Measurements from ENCODE around the gene RPS6KL1.

RPS6KL1 gene

GRCh38 chr14:74882103-74882920, 40.7 kb downstream of the RPS6KL1 start:
- no peak for TF ChIP-seq ZNF274 (IDR thresholded peaks at IDR 0.05; ENCODE audit: low read depth, low read length)
- H3K4me3 ChIP-seq (ENCODE audit: low read length) = peak overlapping the region; percentile 97

DNA sequence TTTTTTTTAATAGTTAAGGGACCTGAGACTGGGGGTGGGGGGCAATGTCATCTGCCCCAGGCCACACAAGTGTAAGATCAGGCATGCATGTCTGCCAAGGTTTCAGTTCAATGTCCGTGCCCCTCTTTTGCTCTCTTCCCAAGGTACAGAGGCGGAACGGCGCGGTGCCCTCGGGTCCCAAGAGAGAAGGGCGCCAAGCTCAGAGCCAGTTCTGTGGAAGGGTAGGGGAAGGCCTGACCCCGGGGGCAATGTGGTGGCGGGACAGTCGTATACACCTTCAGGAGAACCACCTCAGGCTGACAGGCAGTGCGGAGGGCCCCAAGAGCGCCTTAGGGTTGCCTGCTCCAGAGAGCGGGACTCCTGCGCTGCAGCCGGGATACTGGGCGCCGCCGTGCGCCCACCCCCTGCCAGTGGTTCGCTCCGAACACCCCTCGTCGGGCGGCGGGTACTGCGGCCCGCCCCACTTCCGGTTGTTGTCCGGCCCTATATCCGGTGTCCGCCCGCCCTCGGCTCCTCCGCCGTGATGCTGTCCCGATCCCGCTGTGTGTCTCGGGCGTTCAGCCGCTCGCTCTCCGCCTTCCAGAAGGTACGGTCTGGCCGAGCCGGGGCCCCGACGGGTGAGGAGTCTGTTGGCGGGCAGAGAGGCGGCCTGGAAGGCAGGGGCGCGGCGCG, 41.5 kb downstream of the RPS6KL1 start, which contains the start of gene DLST:
Gene DLST, plus strand, starts transcription at position 486 of the 672 bp plus-strand sequence. Its CDS starts 38 bp downstream, at position 524.
- no peak for TF ChIP-seq ZNF274 (IDR thresholded peaks at IDR 0.05; ENCODE audit: low read depth, low read length)
- H3K4me3 ChIP-seq (ENCODE audit: low read length) = peak within 1 kb of the TSS; percentile 97

GRCh38 chr14:74879427-74880182, 43.5 kb downstream of the RPS6KL1 start:
- no peak for TF ChIP-seq ZNF274 (IDR thresholded peaks at IDR 0.05; ENCODE audit: low read depth, low read length)
- no peak overlapping the region for H3K4me3 ChIP-seq (ENCODE audit: low read length)

- TF ChIP-seq ZNF274 (IDR thresholded peaks at IDR 0.05; ENCODE audit: low read depth, low read length) = no peak
- H3K4me3 ChIP-seq (ENCODE audit: low read length) = no peak within 1 kb of the TSS
Observed at GRCh38 chr14:74875941-74876913, 46.8 kb downstream of the RPS6KL1 start, which contains the start of gene PROX2. PROX2 (minus strand) TSS chr14:74876145; CDS start chr14:74863834, 12,311 bp downstream.

DNA sequence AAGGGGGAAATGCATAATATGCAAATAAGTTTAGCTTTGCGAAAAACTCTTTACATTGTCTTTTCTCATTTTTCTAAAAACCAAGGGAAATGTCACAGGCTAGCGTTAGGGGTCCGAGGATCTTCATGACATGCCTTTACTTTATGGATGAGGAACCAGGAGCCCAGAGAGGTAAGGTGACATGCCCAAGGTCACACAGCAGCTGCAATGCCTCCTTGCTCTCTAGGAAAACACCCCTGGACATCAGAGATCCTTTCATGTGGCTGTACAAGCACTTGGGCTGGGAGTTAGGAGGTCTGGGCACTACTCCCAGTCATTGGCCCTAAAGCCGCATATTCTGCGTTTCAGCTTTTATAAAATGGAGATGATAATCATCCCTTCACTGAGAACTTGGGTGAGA, 47.9 kb downstream of the RPS6KL1 start:
- TF ChIP-seq ZNF274 (IDR thresholded peaks at IDR 0.05; ENCODE audit: low read depth, low read length) = no peak

GRCh38 chr14:74871819-74872218, 51.2 kb downstream of the RPS6KL1 start:
- TF ChIP-seq ZNF274 (IDR thresholded peaks at IDR 0.05; ENCODE audit: low read depth, low read length) = no peak
- no peak overlapping the region for H3K4me3 ChIP-seq (ENCODE audit: low read length)

More for the DNA sequence above, 47.9 kb downstream of the RPS6KL1 start:
- no peak overlapping the region for H3K4me3 ChIP-seq (ENCODE audit: low read length)

DNA sequence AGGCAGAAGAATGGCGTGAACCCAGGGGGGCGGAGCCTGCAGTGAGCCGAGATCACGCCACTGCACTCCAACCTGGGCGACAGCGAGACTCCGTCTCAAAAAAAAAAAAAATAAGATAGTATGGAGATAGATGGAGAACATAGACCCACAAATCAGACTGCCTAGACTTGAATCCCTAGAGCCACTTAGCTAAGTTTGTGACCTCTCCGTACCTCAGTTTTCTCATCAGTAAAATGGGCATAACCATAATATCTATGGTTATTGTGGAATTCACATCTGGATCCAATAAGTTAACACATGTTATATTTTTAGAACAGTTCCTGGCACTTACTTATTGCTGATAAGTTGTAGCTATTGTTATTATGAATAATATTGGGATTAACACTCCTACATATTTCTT, 54.3 kb downstream of the RPS6KL1 start:
- no peak for TF ChIP-seq ZNF274 (IDR thresholded peaks at IDR 0.05; ENCODE audit: low read depth, low read length)
- no peak overlapping the region for H3K4me3 ChIP-seq (ENCODE audit: low read length)

- no peak overlapping the region for H3K4me3 ChIP-seq (ENCODE audit: low read length)
- no peak for TF ChIP-seq ZNF274 (IDR thresholded peaks at IDR 0.05; ENCODE audit: low read depth, low read length)
Observed at GRCh38 chr14:74867673-74868072, 55.4 kb downstream of the RPS6KL1 start.

- no peak overlapping the region for H3K4me3 ChIP-seq (ENCODE audit: low read length)
Observed at GRCh38 chr14:74866708-74867389, 56.2 kb downstream of the RPS6KL1 start.

DNA sequence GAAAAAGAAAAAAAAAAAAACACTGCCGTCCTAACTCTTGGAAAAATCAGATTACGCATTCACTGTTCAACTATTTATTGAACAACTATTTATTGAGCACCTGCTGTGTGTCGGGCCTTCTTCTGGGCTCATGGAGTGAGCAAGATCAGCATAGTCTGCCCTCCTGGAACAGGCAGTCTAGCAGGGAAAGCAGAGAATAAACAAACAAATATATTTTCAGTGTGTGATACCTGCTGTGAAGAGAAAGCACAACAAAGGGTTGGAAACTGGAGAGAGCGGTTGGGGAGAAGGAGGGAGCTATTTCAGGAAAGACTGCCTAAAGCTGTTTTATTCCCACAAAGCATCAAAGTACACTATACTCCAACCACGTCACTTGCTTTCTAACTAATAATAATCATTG, 57.9 kb downstream of the RPS6KL1 start:
- H3K4me3 ChIP-seq (ENCODE audit: low read length) = no peak overlapping the region
- no peak for TF ChIP-seq ZNF274 (IDR thresholded peaks at IDR 0.05; ENCODE audit: low read depth, low read length)

More at GRCh38 chr14:74866708-74867389, 56.2 kb downstream of the RPS6KL1 start:
- TF ChIP-seq ZNF274 (IDR thresholded peaks at IDR 0.05; ENCODE audit: low read depth, low read length) = no peak

DNA sequence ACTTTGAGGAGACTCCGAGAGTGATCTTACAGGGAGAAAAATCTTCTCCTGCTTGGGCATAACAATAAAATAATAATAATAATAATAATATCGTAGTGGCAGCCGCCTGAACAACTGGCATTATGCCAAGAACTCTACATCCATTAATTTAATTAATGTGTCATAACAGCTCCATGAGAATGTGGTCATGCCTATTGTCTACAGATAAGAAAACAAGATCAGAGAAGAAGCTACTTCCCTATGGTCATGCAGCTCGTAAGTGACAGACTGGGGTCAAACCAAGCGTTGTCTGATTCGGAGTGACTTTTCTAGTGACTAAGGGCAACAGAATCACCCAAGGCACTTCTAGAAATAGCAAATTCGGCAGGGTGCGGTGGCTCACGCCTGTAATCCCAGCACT, 58.9 kb downstream of the RPS6KL1 start:
- TF ChIP-seq ZNF274 (IDR thresholded peaks at IDR 0.05; ENCODE audit: low read depth, low read length) = no peak

DNA sequence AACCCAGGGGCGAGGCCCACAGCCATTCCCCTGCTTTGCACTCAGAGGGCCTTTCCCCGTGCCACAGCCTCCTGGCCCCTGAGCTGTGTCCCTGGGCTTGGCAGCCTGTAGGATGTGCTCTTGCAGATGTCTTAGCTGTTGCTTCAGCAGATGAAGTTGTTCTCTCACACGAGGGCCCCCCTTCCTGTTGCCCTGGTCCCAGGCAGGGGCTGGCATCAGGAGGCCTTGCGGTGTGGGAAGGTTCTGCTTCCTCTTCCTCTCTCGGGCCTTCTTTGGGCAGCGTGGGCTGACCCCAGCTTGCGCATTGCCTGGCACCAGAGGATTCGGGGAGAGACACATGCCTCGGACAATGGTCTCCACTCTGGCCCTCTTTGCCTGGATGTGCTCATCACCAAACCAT, 59.8 kb downstream of the RPS6KL1 start:
- TF ChIP-seq ZNF274 (IDR thresholded peaks at IDR 0.05; ENCODE audit: low read depth, low read length) = no peak
- no peak overlapping the region for H3K4me3 ChIP-seq (ENCODE audit: low read length)

More for the DNA sequence above, 58.9 kb downstream of the RPS6KL1 start:
- H3K4me3 ChIP-seq (ENCODE audit: low read length) = no peak overlapping the region

GRCh38 chr14:74861734-74862090, 61.3 kb downstream of the RPS6KL1 start:
- TF ChIP-seq ZNF274 (IDR thresholded peaks at IDR 0.05; ENCODE audit: low read depth, low read length) = no peak
- no peak overlapping the region for H3K4me3 ChIP-seq (ENCODE audit: low read length)

All from GM08714 (cell line).